CD14-positive monocyte (primary cell): ENCODE results near the gene TMEM14A. TPM values are rescaled to one million over a fixed set of nuclear protein-coding genes. Genes with fewer than 3 reads are reported as not detected.

ENCODE experiments used
- DNase-seq, 3 donors: peaks; one replicate each; pipeline ENCODE4 v3.0.0-alpha.2; 2011 to 2022
- H2AFZ ChIP-seq: 2 replicates; pipeline ENCODE4 v1.6.0; 2012; ENCODE audit warnings: mild to moderate bottlenecking, low read depth, low read length, inconsistent platforms; ENCODE audit not compliant: insufficient read depth, poor library complexity, severe bottlenecking
- H3K27ac ChIP-seq, 2 donors: 1 replicate in 1 of 2; 2 replicates in 1 of 2; pipeline ENCODE4 v1.5.1; 2012 to 2013; ENCODE audit warnings: low read length in 2 of 2, control low read depth in 1 of 2, inconsistent platforms in 1 of 2, low read depth in 1 of 2, mild to moderate bottlenecking in 1 of 2
- H3K27me3 ChIP-seq, 2 donors: one replicate each; pipeline versions ENCODE4 v1.6.0 to v1.6.1; 2011 to 2013; ENCODE audit warnings: low read length in 2 of 2; ENCODE audit not compliant: control insufficient read depth in 2 of 2, insufficient read depth in 2 of 2
- H3K36me3 ChIP-seq, 2 donors: replicated peaks in 1 of 2; 1 replicate in 1 of 2; 2 replicates in 1 of 2; pipeline versions ENCODE4 v1.5.1 to v1.6.1; 2012 to 2013; ENCODE audit warnings: low read length in 2 of 2, control low read depth in 1 of 2, inconsistent platforms in 1 of 2, mild to moderate bottlenecking in 1 of 2; ENCODE audit not compliant: insufficient read depth in 2 of 2, control insufficient read depth in 1 of 2
- H3K4me1 ChIP-seq, 2 donors: 1 replicate in 1 of 2; 2 replicates in 1 of 2; pipeline versions ENCODE4 v1.5.1 to v1.6.1; 2012 to 2013; ENCODE audit warnings: low read length in 2 of 2, control low read depth in 1 of 2, inconsistent platforms in 1 of 2, mild to moderate bottlenecking in 1 of 2, moderate library complexity in 1 of 2; ENCODE audit not compliant: insufficient read depth in 2 of 2, control insufficient read depth in 1 of 2
- H3K4me2 ChIP-seq: replicated peaks from 2 replicates; pipeline ENCODE3; 2012; ENCODE audit warnings: low read length, moderate library complexity, mild to moderate bottlenecking; ENCODE audit not compliant: poor library complexity, severe bottlenecking; ENCODE audit errors: extremely low read depth
- H3K4me3 ChIP-seq, 3 experiments: fragments of 200-600 bp in 1 of 3; sonication (generic) in 1 of 3; replicated peaks in 1 of 3; 1 replicate in 2 of 3; 2 replicates in 1 of 3; pipeline ENCODE4 v1.5.1; 2011 to 2013; ENCODE audit warnings: low read length in 3 of 3, mild to moderate bottlenecking in 3 of 3, control low read depth in 2 of 3, low read depth in 2 of 3, inconsistent platforms in 1 of 3, moderate library complexity in 1 of 3
- H3K79me2 ChIP-seq: 2 replicates; pipeline ENCODE4 v1.6.0; 2012; ENCODE audit warnings: mild to moderate bottlenecking, control low read depth, inconsistent platforms, low read length, moderate library complexity; ENCODE audit not compliant: insufficient read depth
- H3K9ac ChIP-seq: 2 replicates; pipeline ENCODE4 v1.6.0; 2017; ENCODE audit warnings: low read length, mild to moderate bottlenecking; ENCODE audit not compliant: insufficient read depth, poor library complexity, severe bottlenecking
- H3K9me3 ChIP-seq, 2 donors: replicated peaks in 1 of 2; 1 replicate in 1 of 2; 2 replicates in 1 of 2; pipeline versions ENCODE4 v1.5.1 to v1.6.1; 2012 to 2013; ENCODE audit warnings: low read length in 2 of 2, control low read depth in 1 of 2; ENCODE audit not compliant: control insufficient read depth in 1 of 2, insufficient read depth in 1 of 2
- H4K20me1 ChIP-seq: 2 replicates; pipeline ENCODE4 v1.6.0; 2012; ENCODE audit warnings: mild to moderate bottlenecking, low read length, control low read depth, moderate library complexity; ENCODE audit not compliant: insufficient read depth
- H3K27ac Mint-ChIP-seq, 7 donors: one replicate each; pipeline ENCODE4 v1.8.0; 2020; ENCODE audit warnings: mild to moderate bottlenecking in 7 of 7, mixed read lengths in 7 of 7, moderate library complexity in 6 of 7, inconsistent platforms in 2 of 7
- H3K27me3 Mint-ChIP-seq, 3 donors: one replicate each; pipeline ENCODE4 v1.8.0; 2021 to 2022; ENCODE audit warnings: low read depth in 3 of 3, mild to moderate bottlenecking in 3 of 3, mixed read lengths in 3 of 3, moderate library complexity in 3 of 3, inconsistent platforms in 1 of 3
- H3K36me3 Mint-ChIP-seq, 2 donors: one replicate each; pipeline ENCODE4 v1.8.0; 2020; ENCODE audit warnings: mixed read lengths in 2 of 2, inconsistent platforms in 1 of 2, mild to moderate bottlenecking in 1 of 2
- H3K4me1 Mint-ChIP-seq: one replicate; pipeline ENCODE4 v1.8.0; 2020; ENCODE audit warnings: mild to moderate bottlenecking, mixed read lengths
- H3K4me3 Mint-ChIP-seq, 2 donors: one replicate each; pipeline ENCODE4 v1.8.0; 2020; ENCODE audit warnings: mild to moderate bottlenecking in 2 of 2, mixed read lengths in 2 of 2, moderate library complexity in 1 of 2
- H3K9me3 Mint-ChIP-seq, 7 donors: one replicate each; pipeline ENCODE4 v1.8.0; 2020 to 2022; ENCODE audit warnings: mixed read lengths in 7 of 7, mild to moderate bottlenecking in 6 of 7, moderate library complexity in 6 of 7, inconsistent platforms in 2 of 7
- WGBS: methylation state at CpG from one replicate; pipeline ENCODE4 v1.1.5; 2013; ENCODE audit warnings: missing lambda C conversion rate; ENCODE audit not compliant: insufficient coverage; 5-methylcytosine and 5-hydroxymethylcytosine counted together
- intact Hi-C, 2 donors: fragments of 100-400 bp; cut with micrococcal nuclease; formaldehyde crosslinking; loops; one replicate each; pipeline versions ENCODE4 v1.15.0 to v1.15.1; 2023
- polyA plus RNA-seq, 3 donors: library from polyadenylated mRNA; depleted of rRNA in 1 of 3; unstranded in 2 of 3; stranded (reverse) in 1 of 3; fragments of 300-500 nt in 2 of 3; fragments of >200 nt in 1 of 3; fragmentation: Illumina TruSeq in 2 of 3; gene quantifications; 1 replicate in 2 of 3; 2 replicates in 1 of 3; pipeline ENCODE4 v1.2.3, GENCODE V29; 2012 to 2021
- small RNA-seq: library from RNA; depleted of rRNA; stranded (forward); fragments of <200 nt; gene quantifications from one replicate; pipeline ENCODE3, GENCODE V24; 2012; ENCODE audit warnings: low read depth; ENCODE audit not compliant: insufficient read length
- TF ChIP-seq, protein P1 (sequence below): fragments of 200-600 bp; IDR thresholded peaks from one replicate; pipeline ENCODE4 v1.8.0; 2022; ENCODE audit warnings: antibody characterized with exemption, mild to moderate bottlenecking

The TMEM14A gene
- polyA plus RNA-seq, 3 donors: 0.08 to 0.23 (median 0.20) TPM

GRCh38 chr6:52735071-52735470 lies 64.2 kb downstream of the TMEM14A start:
- TF ChIP-seq, protein P1, sequence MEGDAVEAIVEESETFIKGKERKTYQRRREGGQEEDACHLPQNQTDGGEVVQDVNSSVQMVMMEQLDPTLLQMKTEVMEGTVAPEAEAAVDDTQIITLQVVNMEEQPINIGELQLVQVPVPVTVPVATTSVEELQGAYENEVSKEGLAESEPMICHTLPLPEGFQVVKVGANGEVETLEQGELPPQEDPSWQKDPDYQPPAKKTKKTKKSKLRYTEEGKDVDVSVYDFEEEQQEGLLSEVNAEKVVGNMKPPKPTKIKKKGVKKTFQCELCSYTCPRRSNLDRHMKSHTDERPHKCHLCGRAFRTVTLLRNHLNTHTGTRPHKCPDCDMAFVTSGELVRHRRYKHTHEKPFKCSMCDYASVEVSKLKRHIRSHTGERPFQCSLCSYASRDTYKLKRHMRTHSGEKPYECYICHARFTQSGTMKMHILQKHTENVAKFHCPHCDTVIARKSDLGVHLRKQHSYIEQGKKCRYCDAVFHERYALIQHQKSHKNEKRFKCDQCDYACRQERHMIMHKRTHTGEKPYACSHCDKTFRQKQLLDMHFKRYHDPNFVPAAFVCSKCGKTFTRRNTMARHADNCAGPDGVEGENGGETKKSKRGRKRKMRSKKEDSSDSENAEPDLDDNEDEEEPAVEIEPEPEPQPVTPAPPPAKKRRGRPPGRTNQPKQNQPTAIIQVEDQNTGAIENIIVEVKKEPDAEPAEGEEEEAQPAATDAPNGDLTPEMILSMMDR: no peak
- Mint-ChIP-seq H3K9me3 (peaks cover 6 to 19% (median 11%) of the 10 kb centered on the region in 7 donors), H3K4me1 (no peaks in the 10 kb centered on the region), H3K27me3 (peaks cover 0 to 3% (median 0%) of the 10 kb centered on the region in 3 donors), H3K27ac (no peak overlapping the region), H3K36me3 (no peaks in the 10 kb centered on the region), H3K4me3 (no peak overlapping the region)
- H3K4me1 ChIP-seq: no peaks in the 10 kb centered on the region
- peaks cover 10 to 17% of the 10 kb centered on the region in 2 donors for H3K9me3 ChIP-seq
- H2AFZ ChIP-seq: no peak overlapping the region
- H3K9ac ChIP-seq: no peak overlapping the region
- H3K36me3 ChIP-seq: no peaks in the 10 kb centered on the region
- H3K4me3 ChIP-seq: no peak overlapping the region
- H4K20me1 ChIP-seq: no peaks in the 10 kb centered on the region
- WGBS: 97% methylated on average over 4 of the region's 6 CpGs
- no peak for DNase-seq
- no peak overlapping the region for H3K4me2 ChIP-seq
- intact Hi-C loops: no loop called here
- no peak overlapping the region for H3K27ac ChIP-seq
- H3K79me2 ChIP-seq: no peaks in the 10 kb centered on the region
- no peaks in the 10 kb centered on the region for H3K27me3 ChIP-seq

DNA sequence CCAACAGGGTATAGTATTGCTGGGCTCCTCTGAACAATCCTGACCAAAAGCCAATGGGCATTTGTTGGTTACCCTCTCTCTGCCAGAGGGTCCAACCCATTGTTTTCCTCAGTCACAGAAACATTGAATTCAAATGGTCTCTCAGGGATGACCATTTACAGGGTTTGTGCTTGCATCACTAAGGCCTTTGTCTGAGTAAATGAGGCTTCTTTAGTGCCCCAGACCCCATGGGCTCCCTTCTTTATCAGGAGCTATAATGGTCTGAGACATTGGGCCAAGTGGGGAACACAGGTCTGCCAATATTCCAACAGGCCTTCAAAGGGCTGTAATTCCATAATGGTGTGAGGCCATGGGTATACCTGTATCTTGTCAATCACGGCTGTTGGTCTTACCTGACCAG lies 65.2 kb downstream of the TMEM14A start:
- Histone ChIP-seq H3K4me2 (no peak overlapping the region), H3K9me3 (peaks cover 10 to 22% of the 10 kb centered on the region in 2 donors), H3K36me3 (no peaks in the 10 kb centered on the region), H3K4me1 (no peaks in the 10 kb centered on the region), H3K9ac (no peak overlapping the region), H3K27me3 (no peaks in the 10 kb centered on the region), H2AFZ (no peak overlapping the region), H4K20me1 (no peaks in the 10 kb centered on the region), H3K79me2 (no peaks in the 10 kb centered on the region), H3K4me3 (no peak overlapping the region), H3K27ac (no peak overlapping the region)
- intact Hi-C loops: no loop called here
- WGBS: 92% methylated on average over 1 of the region's 1 CpG
- Mint-ChIP-seq H3K27ac (no peak overlapping the region), H3K4me1 (no peaks in the 10 kb centered on the region), H3K27me3 (peaks cover 0 to 3% (median 2%) of the 10 kb centered on the region in 3 donors), H3K9me3 (peaks cover 11 to 27% (median 18%) of the 10 kb centered on the region in 7 donors), H3K36me3 (no peaks in the 10 kb centered on the region), H3K4me3 (no peak overlapping the region)
- no peak for DNase-seq
- TF ChIP-seq, protein P1: no peak

Small RNA genes lying within 50 kb of the gene (small RNA-seq; reads per million reads assigned to genes)
- not detected for gene AL109918.2

Other genes with a start within 250 kb of the TMEM14A start
- 10 to 100 TPM in 1 of 3 donors, 1 to 10 TPM in 2; 4.7 to 11.7 (median 5.9) TPM for gene TRAM2, start 94.1 kb upstream of the TMEM14A start, polyA plus RNA-seq
- gene GSTA2, start 92.4 kb downstream of the TMEM14A start, polyA plus RNA-seq: not detected
- not detected for gene GSTA1, start 132.7 kb downstream of the TMEM14A start, polyA plus RNA-seq
- not detected for gene GSTA5, start 169.7 kb downstream of the TMEM14A start, polyA plus RNA-seq
- gene GSTA3, start 238.6 kb downstream of the TMEM14A start, polyA plus RNA-seq: not detected